HG02588 (cell line): ENCODE data around the gene MZB1.
A peak's percentile ranks its signal among the peaks of the same experiment; 100 is the strongest.
"Not testable (repeated sequence)": the region's sequence is repeated elsewhere in the genome, so short reads cannot be mapped to it uniquely, and the experiment has no call there.

Experiments
- ATAC-seq: cut with Tn5 transposase; IDR thresholded peaks from one replicate; pipeline ENCODE4 v1.9.1; 2021; ENCODE audit warnings: mild to moderate bottlenecking, moderate library complexity; ENCODE audit not compliant: unreplicated experiment

MZB1 gene

DNA sequence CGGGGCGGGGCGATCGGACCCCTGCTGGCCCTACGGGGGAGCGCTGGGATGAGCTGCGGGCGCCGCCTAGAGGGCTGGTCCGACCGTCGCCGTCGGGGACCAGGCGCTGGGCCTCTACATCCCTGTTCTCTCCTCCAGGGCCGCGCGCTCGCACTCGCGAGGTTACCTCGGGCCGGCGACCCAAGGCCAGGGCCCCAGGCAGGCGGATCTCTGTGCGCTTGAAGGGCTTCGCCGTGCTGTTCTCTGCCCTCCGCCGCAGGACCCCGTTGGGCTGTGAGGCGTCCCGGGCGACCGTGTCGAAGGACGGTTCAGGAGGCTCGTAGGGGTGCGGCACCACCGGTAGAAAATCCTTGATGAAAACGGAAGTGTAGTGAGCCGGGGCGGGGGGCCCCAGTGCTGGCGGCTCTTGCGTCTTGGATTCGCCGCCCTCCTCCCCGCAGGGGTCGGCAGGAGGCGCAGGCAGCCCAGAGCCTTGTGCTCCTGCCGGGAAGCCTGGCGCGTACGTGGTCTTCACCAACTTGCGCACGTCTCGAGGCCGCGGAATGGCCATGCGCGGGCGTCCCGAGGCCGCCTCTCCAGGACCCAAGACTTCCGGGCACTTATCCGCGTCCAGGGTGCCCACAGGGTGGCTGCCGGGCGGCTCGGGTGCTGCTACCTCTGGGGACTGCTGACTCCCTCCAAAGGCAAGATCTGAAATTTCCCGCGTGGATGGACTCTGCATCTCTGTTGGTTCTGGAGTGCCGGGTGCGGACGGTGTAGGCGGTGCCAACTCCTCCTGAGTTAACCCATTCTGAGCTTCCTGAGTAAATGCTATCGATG is 3.2 kb upstream of the MZB1 start:
- peak; percentile 44 for ATAC-seq

- no peak for ATAC-seq
Measured at GRCh38 chr5:139392324-139392677, 2.6 kb upstream of the MZB1 start.

DNA sequence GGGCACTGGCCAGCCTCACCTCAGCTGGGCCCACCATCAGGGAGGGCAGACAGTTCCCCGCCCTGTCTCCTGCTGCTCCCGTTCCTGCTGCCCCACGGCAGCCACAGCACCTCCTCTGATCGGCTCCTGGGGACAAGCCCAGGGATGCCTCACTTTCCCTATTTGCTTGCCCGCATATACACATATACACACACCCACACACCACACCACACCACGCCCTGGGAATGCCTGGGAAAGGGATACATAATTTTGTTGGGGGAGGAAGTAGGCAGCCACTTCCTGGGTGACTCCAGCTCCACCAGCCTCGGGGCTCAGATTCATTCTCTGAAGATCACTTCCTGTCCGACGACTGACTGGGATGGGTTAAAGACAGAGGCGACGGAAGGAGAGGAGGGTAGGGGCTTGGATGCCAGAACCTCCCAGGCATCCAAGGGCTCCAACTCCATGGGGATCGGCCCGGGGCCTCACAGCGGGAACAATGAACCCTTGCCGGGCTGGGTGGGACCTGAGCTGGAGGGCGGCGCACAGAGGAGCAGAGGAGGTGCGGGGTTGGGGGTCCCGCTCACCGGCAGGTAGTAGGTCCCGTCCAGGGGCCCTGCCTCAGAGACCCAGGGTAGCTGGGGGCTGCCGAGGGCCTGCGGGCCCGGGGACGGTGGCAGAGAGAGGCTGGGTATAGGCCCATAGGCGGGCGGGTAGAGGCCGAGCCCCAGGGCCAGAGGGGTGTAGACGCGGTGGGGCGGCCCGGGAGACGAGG is 2.0 kb upstream of the MZB1 start:
- peak; percentile 0 for ATAC-seq

DNA sequence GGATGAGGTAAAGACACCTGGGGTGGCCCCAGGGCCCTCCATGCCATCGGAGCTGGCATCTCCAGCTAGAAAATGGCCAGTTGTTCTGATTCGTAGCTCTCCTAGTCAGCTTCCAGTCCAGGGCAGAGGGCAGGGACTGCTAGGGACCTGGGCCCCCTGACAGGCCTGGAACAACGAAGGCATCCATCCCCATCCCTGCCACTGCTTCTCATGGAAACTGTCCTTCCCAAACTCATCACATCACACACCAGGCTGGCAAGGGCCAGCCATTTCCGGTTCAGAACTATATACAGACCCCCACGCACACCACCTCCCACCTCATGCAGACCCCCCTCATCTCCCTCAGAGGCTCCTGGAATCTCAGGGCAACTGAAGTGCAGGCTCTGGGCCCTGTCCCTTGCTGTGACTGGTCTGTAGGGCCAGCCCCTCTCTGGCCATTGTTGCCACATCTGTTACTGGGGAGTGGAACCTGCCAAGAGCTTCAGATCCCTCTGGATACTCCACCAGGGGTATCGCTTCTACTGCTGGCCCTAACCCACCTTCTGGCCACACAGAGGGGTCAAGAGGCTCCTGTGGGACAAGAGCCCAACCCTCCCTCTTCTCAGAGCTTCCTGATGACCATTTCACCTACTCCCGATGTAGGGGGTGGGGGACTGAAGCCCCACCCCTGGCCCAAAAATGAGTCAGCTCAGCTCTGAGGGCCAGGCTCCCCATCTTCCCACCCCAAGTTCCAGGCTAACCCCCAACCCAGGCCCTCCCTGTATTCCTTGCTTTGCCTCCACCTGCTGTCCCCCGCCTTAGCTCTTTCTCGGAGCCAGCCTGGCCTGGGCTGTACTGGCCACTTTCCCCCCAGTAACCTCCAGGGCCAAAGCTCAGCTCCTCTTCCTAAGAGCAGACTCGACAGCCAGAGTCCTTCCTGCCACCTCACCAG is 1.2 kb upstream of the MZB1 start:
- ATAC-seq = no peak

DNA sequence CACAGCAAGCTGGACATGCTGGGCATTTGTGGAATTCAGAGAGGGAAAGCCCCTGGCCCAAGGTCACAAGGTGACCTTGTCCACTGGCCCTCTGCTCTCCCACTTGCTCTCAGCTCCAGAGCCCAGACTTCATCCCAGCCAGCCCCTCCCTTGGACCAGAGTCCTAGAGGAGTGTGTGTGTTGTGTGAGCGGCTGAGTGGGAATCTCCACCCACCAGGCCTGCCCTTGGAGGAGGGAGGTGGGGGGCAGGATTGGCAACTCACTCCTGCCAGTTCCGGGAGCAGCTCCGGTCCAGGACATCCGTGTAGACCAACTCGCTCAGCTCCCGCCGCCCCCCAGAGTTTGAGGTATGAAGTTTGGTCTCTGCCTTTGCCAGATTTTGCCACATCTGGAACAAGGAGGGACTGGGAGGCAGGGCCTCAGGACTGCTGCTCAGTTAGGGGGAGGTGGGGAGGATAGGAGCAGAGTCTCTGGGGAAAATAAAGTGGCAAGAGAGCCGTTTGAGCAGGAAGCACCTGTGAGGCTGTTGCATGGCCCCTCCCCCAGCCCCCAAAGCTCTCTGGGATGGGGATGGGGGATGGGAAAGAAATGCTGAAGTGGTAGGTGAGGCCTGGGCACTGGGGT is 1.4 kb downstream of the MZB1 start:
- ATAC-seq = no peak

- ATAC-seq = no peak
Measured at GRCh38 chr5:139387611-139388197, 2.0 kb downstream of the MZB1 start.

GRCh38 chr5:139386956-139387355 is 2.8 kb downstream of the MZB1 start:
- ATAC-seq = not testable (repeated sequence)

DNA sequence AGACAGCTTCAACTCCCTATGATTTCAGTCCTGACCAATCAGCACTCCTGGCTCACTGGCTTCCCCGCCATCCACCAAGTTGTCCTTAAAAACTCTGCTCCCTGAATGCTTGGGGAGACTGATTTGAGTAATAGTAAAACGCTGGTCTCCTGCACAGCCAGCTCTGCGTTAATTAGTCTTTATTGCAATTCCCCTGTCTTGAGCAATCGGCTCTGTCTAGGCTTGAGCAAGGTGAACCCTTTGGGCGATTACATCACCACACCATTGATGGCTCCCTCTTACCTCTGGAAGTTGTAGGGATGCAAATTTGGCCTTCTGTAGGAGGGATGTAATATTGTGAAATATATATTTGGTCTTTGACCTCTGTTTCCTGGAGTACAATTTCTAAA is 3.7 kb downstream of the MZB1 start:
- ATAC-seq = no peak

DNA sequence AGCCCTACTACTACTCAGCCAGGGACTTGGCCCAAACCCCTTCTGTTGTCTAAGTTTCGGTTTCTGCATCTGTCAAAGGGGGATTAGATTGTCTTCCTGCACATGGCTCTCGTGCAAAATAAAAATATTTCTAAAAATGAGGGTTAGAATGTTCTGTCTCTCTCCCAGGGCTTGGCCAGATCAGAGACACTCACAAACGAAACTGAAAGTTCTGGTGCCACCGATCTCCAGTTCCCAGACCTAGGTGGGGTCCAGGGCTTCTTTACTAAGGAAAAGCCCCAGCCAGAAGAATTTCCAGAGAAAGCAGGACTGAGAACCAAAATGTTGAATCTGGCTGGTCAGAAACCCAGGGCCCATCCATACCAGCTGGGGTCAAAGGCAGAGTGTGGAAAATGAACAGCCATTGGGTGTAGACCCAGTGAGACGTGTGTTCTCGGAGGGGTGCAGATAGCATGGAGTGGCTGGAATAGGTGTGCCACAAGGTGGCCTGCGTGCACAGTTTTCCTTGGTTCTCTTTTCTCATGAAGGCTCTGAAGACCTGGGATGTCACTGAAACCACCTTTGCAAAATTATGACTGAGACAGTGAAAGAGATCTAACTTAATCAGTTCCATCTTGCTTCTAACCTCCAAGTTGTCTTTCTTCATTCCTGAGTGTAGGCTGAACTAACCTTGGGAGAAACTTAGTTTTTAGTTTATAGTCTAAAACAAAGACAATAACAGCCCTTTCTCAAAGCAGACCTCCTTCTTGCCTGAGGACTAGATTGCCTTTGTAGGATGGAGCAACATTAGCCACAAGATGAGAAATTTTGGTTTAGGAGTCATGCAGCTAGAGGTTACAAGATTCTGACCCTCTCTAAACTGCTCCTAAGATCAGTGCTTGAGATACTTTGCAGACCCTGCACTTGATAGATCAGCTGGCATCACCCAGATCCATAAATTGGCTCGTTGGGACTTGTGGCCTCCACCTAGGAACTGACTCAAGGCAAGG is 4.4 kb downstream of the MZB1 start:
- no peak for ATAC-seq

GRCh38 chr5:139384591-139385051 is 5.1 kb downstream of the MZB1 start:
- no peak for ATAC-seq

- ATAC-seq = no peak
Measured at GRCh38 chr5:139383993-139384590, 5.6 kb downstream of the MZB1 start.

DNA sequence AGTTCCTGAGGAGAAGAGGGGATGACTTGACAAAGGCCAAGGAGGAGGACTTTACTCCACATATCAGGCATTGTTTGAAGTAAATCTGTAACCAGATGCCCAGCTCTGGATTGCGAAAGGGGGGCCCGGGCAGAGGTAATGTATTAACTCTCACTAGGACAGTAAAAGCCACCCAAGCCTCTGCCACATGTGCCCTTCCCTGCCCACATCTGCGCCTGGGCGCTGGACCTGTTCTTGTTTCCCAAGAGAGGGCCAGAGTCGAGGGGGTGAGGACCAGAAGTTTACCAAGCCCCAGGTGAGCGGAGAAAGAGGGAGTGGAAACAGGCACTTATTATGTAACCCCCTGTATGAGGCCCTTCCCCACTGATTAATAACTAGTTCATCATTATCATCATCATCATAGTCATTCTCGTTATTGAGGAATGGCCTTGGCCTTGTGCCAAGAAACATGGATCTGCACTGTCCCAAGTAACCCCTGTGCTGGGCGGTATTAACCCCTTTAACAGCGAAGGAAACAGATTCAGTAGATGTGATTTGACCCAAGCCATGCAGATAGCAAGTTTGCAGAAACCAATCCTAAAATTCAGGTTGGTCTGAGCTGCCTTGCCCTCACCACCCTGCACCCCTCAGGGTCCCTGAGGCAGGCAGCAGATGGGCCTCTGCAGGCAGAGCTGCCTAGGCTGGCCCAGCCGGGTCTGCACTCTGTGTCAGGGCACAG is 6.3 kb downstream of the MZB1 start, which contains the start of gene SLC23A1:
Gene SLC23A1, minus strand, starts transcription at position 23 of the 718 bp plus-strand sequence. CDS start 44 bp downstream, outside the sequence.
- no peak for ATAC-seq

DNA sequence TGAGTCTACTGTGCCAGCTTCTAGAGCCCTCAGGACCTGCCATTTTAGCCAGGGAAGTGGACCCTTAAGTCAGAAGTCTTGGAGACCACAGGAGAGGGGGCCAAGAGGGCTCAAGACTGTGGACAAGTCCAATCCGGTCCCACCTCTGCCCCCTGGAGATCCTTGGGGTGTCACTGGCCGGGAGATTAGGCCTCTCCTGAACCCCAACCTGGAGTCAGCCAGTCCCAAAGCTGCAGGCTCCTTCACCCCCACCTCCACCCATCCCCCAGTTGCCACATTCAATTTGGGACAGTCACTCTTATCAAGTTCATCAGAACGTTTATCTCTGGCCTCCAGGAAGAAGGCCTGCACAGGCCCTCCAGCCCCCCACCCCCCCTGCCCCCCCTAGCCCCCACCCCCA is 6.9 kb downstream of the MZB1 start:
- ATAC-seq = no peak

DNA sequence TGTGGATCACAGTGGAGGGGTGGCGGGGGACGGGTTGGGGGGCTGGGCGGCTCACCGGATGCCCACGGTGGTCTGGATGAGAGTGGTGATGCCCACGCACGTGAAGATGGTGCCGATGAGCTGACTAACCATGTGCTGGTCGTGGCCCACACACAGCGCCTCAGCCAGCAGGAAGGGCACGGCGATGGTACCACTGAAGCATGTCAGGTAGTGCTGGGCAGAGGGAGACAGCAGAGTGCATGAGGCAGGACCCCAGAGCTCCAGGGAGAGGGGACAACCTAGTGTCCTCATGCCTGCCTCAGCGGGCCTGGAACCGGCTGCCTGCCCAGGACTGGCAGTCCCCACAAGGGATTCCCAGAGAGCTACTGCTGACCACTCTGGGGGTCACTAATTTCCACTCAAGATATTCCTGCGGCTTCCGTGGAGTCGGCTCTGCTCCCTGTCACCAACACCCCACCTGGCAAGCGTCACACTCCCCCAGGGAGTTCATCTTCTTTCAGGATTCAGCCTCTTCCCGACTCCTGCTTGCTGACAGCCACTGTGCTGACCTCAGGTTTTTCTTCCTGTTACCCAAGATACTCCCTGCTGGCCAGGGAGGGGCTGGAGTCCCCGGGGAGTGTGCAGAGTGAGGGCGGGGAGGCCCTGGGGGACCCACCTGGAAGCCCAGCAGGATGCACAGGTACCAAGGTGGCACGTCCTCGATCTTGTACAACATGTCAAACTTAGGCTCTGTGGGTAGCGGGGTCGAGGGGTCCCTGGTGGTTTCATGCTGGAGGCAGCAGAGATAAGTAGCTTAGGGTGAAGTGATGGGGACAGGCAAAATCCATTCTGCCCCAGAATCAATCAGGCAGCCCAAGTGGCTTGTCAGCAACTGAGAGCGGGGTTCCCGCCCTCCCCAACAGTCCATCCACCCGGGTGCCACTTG is 7.6 kb downstream of the MZB1 start:
- ATAC-seq = no peak

GRCh38 chr5:139379626-139380449 is 9.9 kb downstream of the MZB1 start:
- no peak for ATAC-seq

GRCh38 chr5:139378941-139379361 is 10.8 kb downstream of the MZB1 start:
- ATAC-seq = no peak
